SK-N-SH (cell line): Measurements from ENCODE around the gene CEP250.

Source experiments
- MXI1 ChIP-seq: IDR thresholded peaks from 2 replicates; pipeline ENCODE4 v1.6.1; 2012; ENCODE audit warnings: mild to moderate bottlenecking, low read depth, low read length, improper control_type of control experiment
- POLR2AphosphoS5 ChIP-seq: IDR thresholded peaks from 2 replicates; pipeline ENCODE4 v1.6.1; 2012; ENCODE audit warnings: low read depth, low read length
- SMC3 ChIP-seq: IDR thresholded peaks from 2 replicates; pipeline ENCODE4 v1.6.1; 2012; ENCODE audit warnings: low read depth, low read length, improper control_type of control experiment
- TF ChIP-seq, protein P1 (sequence below): fragments of 150-350 bp; IDR thresholded peaks from 2 replicates; pipeline ENCODE4 v1.6.1; 2017; ENCODE audit warnings: antibody characterized with exemption, low read length, low read depth, borderline replicate concordance
- TF ChIP-seq, protein P2 (sequence below): fragments of 200-600 bp; sonication (generic); IDR thresholded peaks from 2 replicates; pipeline ENCODE4 v1.6.1; 2017; ENCODE audit warnings: antibody characterized with exemption, mild to moderate bottlenecking, moderate library complexity
- TF ChIP-seq, protein P3 (sequence below): IDR thresholded peaks from 2 replicates; pipeline ENCODE4 v1.4.0; 2012; ENCODE audit warnings: low read depth

DNA sequence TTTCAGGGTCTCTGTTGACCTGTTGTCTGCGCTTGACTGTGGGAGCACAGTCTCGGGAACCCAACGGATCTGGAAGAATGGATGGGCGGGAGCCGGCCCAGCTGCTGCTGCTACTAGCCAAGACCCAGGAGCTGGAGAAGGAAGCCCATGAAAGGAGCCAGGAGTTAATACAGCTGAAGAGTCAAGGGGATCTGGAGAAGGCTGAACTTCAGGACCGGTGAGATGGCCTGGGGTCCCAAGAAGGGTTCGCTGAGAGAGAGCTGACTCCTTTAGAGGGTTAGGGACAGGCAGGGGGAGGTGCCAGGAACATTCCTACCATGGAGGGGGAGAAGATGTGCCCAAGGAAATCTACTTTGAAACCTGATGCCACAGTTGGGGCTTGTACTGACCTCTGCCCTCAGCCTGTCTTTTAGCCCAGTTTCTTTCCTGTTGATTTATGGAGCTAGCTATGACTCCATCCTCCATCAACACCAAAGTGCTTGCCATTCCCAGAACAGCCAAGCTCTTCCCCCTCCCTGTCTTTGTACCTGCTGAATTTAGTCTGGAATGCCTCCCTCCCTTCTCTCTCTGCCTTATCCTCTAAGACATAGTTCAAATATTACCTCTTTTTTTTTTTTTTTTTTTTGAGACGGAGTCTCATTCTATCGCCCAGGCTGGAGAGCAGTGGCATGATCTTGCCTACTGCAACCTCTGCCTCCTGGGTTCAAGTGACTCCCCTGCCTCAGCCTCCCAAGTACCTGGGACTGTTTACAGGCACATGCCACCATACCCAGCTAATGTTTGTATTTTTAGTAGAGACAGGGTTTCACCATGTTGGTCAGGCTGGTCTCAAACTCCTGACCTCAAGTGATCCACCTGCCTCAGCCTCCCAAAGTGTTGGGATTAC lies 12.2 kb downstream of the CEP250 start:
- TF ChIP-seq, protein P1, sequence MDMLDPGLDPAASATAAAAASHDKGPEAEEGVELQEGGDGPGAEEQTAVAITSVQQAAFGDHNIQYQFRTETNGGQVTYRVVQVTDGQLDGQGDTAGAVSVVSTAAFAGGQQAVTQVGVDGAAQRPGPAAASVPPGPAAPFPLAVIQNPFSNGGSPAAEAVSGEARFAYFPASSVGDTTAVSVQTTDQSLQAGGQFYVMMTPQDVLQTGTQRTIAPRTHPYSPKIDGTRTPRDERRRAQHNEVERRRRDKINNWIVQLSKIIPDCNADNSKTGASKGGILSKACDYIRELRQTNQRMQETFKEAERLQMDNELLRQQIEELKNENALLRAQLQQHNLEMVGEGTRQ, result no peak
- TF ChIP-seq, protein P2, sequence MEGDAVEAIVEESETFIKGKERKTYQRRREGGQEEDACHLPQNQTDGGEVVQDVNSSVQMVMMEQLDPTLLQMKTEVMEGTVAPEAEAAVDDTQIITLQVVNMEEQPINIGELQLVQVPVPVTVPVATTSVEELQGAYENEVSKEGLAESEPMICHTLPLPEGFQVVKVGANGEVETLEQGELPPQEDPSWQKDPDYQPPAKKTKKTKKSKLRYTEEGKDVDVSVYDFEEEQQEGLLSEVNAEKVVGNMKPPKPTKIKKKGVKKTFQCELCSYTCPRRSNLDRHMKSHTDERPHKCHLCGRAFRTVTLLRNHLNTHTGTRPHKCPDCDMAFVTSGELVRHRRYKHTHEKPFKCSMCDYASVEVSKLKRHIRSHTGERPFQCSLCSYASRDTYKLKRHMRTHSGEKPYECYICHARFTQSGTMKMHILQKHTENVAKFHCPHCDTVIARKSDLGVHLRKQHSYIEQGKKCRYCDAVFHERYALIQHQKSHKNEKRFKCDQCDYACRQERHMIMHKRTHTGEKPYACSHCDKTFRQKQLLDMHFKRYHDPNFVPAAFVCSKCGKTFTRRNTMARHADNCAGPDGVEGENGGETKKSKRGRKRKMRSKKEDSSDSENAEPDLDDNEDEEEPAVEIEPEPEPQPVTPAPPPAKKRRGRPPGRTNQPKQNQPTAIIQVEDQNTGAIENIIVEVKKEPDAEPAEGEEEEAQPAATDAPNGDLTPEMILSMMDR, result no peak
- TF ChIP-seq POLR2AphosphoS5 (no peak), MXI1 (no peak), SMC3 (no peak)
- TF ChIP-seq, protein P3, sequence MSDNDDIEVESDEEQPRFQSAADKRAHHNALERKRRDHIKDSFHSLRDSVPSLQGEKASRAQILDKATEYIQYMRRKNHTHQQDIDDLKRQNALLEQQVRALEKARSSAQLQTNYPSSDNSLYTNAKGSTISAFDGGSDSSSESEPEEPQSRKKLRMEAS, result no peak
